Endothelial cell of hepatic sinusoid (primary cell): ENCODE data around the gene CRYBB1.

Source experiments
- in situ Hi-C: cut with HindIII; loops from 2 replicates; pipeline ENCODE4 v1.10.0; 2017; ENCODE audit warnings: low sequenced_read_pairs

CRYBB1 gene

DNA sequence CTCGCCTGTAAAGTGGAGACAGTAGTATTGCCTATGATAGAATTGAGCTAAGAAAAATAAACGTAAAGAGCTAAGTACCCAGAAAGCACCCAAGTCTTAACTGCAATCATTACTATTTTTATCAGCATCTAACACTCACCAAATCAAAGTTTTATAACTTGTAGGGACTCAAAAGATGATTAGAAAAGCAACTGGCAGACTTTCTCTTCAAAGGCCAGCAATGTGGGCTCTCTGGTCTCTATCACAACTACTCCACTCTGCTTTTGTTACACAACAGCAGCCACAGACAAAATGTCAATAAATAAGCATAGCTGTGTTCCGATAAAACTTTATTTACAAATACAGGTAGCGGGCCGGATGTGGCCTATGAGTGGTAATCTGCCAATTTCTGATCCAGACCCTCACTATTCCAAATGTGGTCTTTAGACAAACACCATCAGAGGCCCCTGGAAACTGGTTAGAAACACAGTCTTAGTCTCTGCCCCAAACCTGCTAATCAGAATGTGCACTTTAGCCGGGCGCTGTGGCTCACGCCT lies 36.1 kb downstream of the CRYBB1 start:
- in situ Hi-C loops, result no loop called here

DNA sequence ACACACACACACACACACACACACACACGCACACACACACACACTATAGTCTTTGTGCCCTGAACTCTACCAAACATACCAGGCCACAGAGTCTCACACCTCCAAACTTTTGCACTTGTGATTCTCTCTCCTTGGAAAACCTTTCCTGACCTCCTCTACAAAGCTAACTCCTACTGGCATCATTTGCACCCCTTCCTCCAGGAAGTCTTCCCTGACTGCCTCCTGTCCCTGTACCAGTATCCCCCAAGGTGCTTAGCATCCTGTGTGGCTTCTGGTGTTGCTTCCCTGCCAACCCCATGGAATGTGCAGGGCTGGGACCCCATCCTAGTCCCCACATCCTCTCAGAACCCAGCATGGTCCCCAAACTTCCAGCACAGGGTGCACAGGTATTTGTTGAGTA lies 36.8 kb downstream of the CRYBB1 start:
- in situ Hi-C loops, result no loop called here

GRCh38 chr22:26580240-26580962 lies 37.4 kb downstream of the CRYBB1 start:
- in situ Hi-C loops, result no loop called here

DNA sequence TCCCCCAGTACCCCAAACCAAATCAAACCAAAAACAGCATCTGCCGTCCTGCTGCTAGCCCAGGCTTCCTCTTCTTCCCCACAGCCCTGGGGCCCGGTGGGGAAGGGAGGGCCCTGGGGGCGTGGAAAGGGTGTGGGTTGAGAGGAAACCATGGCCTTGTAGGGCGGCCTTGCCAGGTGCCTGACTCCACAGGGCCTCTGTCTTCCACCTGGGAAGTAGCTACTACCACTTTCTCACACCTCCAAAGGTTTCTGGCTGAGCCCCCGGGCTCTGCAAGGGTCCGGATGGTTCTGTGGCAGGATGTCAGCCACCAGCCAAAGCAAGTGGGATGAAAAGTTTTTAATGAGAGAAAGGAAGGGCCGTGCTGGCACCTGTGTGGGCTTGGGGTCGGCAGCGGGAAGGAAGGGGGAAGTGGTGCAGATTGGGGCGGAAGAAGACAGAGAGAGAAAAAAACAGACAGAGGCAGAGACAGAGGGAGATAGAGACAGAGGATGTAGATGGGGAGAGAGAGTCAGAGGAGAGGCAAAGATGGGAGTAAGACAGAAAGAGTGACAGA lies 38.4 kb downstream of the CRYBB1 start:
- in situ Hi-C loops, result no loop called here

DNA sequence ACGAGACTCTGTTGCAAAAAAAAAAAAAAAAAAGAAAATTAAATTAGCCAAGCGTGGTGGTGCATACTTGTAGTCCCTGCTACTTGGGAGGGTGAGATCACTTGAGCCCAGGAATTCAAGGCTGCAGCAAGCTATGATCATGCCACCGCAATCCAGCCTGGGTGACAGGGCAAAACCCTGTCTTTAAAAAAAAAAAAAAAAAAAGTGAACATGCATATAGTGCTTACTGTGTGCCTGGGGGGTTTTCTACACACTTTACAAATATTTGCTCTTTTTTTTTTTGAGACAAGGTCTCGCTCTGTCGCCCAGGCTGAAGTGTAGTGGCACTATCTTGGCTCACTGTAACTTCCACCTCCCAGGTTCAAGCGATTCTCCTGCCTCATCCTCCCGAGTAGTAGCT lies 40.7 kb downstream of the CRYBB1 start:
- in situ Hi-C loops, result no loop called here

- in situ Hi-C loops, result no loop called here
Observed at GRCh38 chr22:26576026-26576680, 41.7 kb downstream of the CRYBB1 start.

GRCh38 chr22:26574001-26574723 lies 43.7 kb downstream of the CRYBB1 start:
- in situ Hi-C loops, result no loop called here

- in situ Hi-C loops, result no loop called here
Observed at GRCh38 chr22:26573026-26573662, 44.7 kb downstream of the CRYBB1 start.

DNA sequence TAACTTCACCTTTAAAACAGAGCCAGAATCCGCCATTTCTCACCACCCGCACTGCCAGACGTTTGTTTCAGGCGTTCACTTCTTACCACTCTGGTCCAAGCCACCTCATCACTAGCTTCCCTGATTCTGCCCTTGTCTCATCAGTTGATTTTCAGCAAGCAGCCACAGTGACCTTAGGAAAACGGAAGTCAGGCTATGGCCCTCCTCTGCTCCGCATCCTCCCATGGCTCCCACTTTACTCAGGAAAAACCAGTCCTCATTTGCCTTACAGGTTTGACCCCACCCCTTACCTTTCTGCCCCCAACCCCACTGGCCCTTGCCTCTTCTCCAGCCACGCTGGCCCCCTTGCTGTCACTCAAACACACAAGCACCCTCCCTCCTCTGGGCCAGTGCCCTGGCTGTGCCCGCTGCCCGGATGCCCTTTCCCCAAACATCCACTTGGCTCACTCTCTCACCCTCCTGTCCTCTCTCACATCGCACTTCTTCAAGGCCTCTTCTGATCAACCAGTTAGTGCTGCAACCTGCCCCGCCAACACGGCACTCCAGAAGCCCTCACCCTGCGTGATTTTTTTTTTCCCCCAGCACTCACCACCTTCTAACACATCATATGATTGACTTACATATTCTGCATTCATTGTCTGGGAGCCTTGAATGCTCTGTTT lies 46.8 kb downstream of the CRYBB1 start:
- in situ Hi-C loops, result no loop called here

- in situ Hi-C loops, result no loop called here
Observed at GRCh38 chr22:26570115-26570514, 47.7 kb downstream of the CRYBB1 start.

GRCh38 chr22:26568207-26568706 lies 49.6 kb downstream of the CRYBB1 start:
- in situ Hi-C loops, result loop anchor here (5.0 kb wide), 1 partner anchor 89 kb away; the partner anchor contains the start of gene MIAT

DNA sequence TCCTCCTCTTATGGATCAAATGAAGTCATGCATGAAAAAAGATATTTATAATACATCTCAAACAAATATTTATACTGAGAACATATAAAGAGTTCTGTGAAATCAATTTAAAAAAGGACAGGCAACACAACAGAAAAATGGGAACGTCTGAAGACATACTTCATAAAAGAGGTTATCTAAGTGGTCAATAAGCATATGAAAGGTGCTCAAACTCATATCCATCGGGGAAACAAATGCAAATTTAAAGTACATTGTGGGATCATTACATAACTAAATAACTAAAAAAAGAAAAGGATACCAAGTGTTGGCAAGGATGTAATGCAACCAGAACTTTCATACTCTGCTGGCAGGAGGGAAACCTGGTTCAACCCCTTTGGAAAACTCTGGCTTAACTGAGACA lies 50.2 kb downstream of the CRYBB1 start:
- in situ Hi-C loops, result loop anchor here (5.0 kb wide), 1 partner anchor 90 kb away; the partner anchor contains the start of gene MIAT

DNA sequence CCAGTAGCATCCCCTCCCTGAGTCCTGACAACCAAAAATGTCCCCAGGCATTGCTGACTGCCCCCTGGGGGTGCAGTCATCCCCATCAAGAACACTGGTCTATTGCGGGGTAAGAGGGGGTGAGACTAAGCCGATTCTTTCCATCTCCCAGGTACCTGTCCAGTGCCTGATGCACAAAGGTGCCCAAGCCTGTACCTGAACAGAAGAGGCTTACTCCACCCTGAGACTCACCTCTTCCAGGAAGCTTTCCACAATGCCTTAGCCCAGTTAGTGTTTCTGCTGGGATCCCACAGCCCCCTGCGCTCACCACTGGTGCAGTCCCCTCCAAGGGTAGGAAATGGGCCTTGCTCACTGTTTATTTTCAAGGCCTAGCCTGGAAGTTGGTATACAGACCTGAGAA lies 50.8 kb downstream of the CRYBB1 start:
- in situ Hi-C loops, result loop anchor here (5.0 kb wide), 1 partner anchor 90 kb away; the partner anchor contains the start of gene MIAT

GRCh38 chr22:26565889-26566288 lies 51.9 kb downstream of the CRYBB1 start:
- in situ Hi-C loops, result loop anchor here (5.0 kb wide), 1 partner anchor 91 kb away; the partner anchor contains the start of gene MIAT

GRCh38 chr22:26565181-26565580 lies 52.6 kb downstream of the CRYBB1 start:
- in situ Hi-C loops, result loop anchor here (5.0 kb wide), 1 partner anchor 92 kb away; the partner anchor contains the start of gene MIAT

- in situ Hi-C loops, result loop anchor here (5.0 kb wide), 1 partner anchor 93 kb away; the partner anchor contains the start of gene MIAT
Observed at GRCh38 chr22:26564672-26565071, 53.2 kb downstream of the CRYBB1 start.

DNA sequence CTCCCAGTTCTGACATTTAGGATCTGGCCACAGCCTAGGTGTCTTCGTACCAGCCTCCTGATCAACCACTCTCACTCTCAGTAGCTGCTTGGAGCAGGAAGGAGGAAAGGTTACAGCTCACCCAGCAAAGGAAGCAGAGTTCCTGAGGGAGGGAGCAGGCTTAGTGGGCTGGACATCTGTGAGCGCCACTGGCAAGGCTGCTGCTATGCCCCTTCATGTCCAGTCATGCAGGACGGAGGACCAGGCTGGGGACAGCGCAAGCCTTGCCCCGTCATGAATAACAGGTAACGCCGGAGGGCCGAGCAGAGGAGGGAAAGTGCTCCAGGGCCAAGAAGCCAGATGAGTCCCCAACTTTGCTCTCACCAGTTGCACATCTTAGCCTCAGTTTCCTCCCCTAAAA lies 53.6 kb downstream of the CRYBB1 start:
- in situ Hi-C loops, result no loop called here

DNA sequence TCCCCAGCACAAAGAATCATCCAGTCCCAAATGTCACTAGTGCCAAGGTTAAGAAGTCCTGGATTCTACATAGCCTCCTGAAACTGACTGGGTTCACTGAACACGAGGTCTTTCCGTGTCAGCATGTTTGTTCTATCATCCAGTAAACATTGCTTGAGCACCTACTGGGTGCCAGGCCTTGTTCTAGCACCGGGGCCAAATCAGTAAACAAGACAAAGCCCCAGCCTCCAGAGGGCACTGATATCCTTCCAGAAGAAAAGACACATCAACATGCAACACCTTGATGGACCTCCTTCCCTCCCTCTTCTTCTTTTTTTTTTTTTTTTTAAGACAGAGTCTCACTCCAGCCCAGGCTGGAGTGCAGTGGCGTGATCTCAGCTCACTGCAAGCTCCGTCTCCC lies 54.8 kb downstream of the CRYBB1 start:
- in situ Hi-C loops, result no loop called here

DNA sequence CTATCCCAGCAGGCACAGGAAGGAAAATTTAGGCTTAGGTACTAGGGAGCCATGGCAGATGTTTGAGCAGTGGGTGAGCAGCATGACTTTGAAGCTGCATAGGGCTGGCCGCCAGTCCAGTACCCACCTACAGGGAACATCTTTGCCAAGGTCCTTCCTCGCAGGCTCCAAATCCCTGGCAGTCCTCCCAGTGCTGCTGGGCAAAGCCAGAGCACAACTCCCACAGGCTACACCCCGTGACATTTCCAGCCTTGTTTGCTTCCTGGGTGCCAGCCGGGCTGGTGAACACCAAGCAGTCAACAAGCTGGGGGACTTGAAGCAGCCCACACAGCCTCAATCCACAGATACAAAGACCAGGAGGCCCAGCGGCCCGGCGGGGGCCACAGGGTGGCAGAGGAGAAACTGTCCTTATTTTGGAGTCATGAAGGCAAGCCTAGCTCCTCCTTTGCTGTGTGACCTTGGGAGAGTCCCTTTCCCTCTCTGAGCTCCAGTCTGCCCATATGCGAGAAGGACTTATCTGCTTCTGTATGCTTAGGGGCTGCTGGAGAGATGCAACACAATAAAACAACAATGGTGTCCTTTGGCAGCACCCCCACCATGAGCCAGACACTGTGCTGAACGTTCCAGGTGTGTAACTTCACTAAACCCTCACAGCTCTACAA lies 55.9 kb downstream of the CRYBB1 start:
- in situ Hi-C loops, result no loop called here
